CD4-positive, alpha-beta T cell (primary cell): Measurements from ENCODE around the gene IL7R. TPM values are rescaled to one million over a fixed set of nuclear protein-coding genes. Genes with fewer than 3 reads are reported as not detected.

Experiments used
- ATAC-seq: fragments of 200-7000 bp; cut with Tn5 transposase; one replicate; pipeline ENCODE4 v1.10.0; 2022; ENCODE audit warnings: mild to moderate bottlenecking; ENCODE audit not compliant: poor library complexity
- CTCF ChIA-PET: fragments of 350-600 bp; sonication (Branson Sonifier 250); formaldehyde crosslinking; loops from one replicate; lab custom pipeline; 2021; ENCODE audit warnings: antibody characterized with exemption, inconsistent platforms; lab: Charles Lee
- POLR2A ChIA-PET: fragments of 350-600 bp; sonication (Branson Sonifier 250); formaldehyde crosslinking; loops from one replicate; lab custom pipeline; 2021; ENCODE audit warnings: antibody characterized with exemption, inconsistent platforms; lab: Charles Lee
- DNase-seq, 14 experiments: peaks; one replicate each; pipeline ENCODE4 v3.0.0-alpha.2; 2013 to 2020; ENCODE audit warnings: mixed read lengths in 2 of 14
- H3K27ac ChIP-seq, 2 donors: one replicate each; pipeline versions ENCODE4 v1.5.1 to v1.7.0; 2013; ENCODE audit warnings: low read length in 2 of 2, low read depth in 1 of 2, mild to moderate bottlenecking in 1 of 2
- H3K27me3 ChIP-seq, 2 experiments: 1 replicate in 1 of 2; 2 replicates in 1 of 2; pipeline versions ENCODE4 v1.6.1 to v1.7.0; 2013; ENCODE audit warnings: low read length in 2 of 2, control low read depth in 1 of 2, mild to moderate bottlenecking in 1 of 2, moderate library complexity in 1 of 2; ENCODE audit not compliant: insufficient read depth in 2 of 2, control insufficient read depth in 1 of 2
- H3K36me3 ChIP-seq: one replicate; pipeline ENCODE4 v1.6.1; 2013; ENCODE audit warnings: low read length, control low read depth; ENCODE audit not compliant: insufficient read depth
- H3K4me1 ChIP-seq: one replicate; pipeline ENCODE4 v1.6.1; 2013; ENCODE audit warnings: low read length, control low read depth; ENCODE audit not compliant: insufficient read depth
- H3K4me3 ChIP-seq: one replicate; pipeline ENCODE4 v1.5.1; 2013; ENCODE audit warnings: mild to moderate bottlenecking, low read length, moderate library complexity
- H3K9me3 ChIP-seq, 2 experiments: 1 replicate in 1 of 2; 2 replicates in 1 of 2; pipeline versions ENCODE4 v1.6.1 to v1.7.0; 2013; ENCODE audit warnings: low read length in 2 of 2, mild to moderate bottlenecking in 2 of 2, control low read depth in 1 of 2, moderate library complexity in 1 of 2; ENCODE audit not compliant: control insufficient read depth in 1 of 2, insufficient read depth in 1 of 2
- H3K27ac Mint-ChIP-seq: one replicate; pipeline ENCODE4 v1.8.0; 2020; ENCODE audit warnings: mixed read lengths
- H3K27me3 Mint-ChIP-seq: one replicate; pipeline ENCODE4 v1.8.0; 2021; ENCODE audit warnings: mixed read lengths
- H3K36me3 Mint-ChIP-seq: one replicate; pipeline ENCODE4 v1.8.0; 2021; ENCODE audit warnings: low read depth, mixed read lengths
- H3K4me1 Mint-ChIP-seq: one replicate; pipeline ENCODE4 v1.8.0; 2021; ENCODE audit warnings: low read depth, mixed read lengths
- H3K4me3 Mint-ChIP-seq: one replicate; pipeline ENCODE4 v1.8.0; 2020; ENCODE audit warnings: mild to moderate bottlenecking, mixed read lengths
- H3K9me3 Mint-ChIP-seq: one replicate; pipeline ENCODE4 v1.8.0; 2020; ENCODE audit warnings: mixed read lengths
- intact Hi-C, 2 experiments: fragments of 100-400 bp; cut with DNase I in 1 of 2; cut with micrococcal nuclease in 1 of 2; formaldehyde crosslinking; loops; one replicate each; pipeline versions ENCODE4 v1.15.1 to v1.9.0; 2023 to 2025; cut with DNase I, micrococcal nuclease
- total RNA-seq, 174 experiments: library from RNA in 2 of 174; stranded (reverse) in 2 of 174; gene quantifications; one replicate each; pipeline ENCODE4 v1.2.3 and lab custom pipeline; 2021 to 2026
- TF ChIP-seq, protein P1 (sequence below): fragments of 200-600 bp; IDR thresholded peaks from one replicate; pipeline ENCODE4 v1.8.0; 2022; ENCODE audit warnings: antibody characterized with exemption, mild to moderate bottlenecking

IL7R gene
- total RNA-seq, 2 experiments from 2014 or later = 623 to 638 TPM

DNA sequence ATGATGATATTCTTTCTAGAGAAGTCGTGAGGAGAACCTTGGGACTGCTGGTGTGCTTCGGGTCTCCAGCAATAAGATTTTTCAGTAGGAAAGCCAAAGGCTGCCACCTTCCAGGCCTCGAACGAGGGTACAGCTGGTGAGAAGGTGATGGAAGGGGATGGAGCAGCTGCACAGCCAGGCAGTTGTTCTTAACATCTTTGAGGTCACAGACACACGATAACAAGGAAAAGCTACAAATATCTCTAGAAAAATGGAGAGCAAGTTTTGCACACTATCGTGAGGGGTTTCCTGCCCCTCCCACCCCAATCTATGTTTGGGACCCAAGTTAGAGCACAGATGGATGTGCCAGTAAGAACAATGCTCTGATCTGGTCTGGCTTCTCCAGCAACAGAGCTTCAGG, 6.8 kb upstream of the IL7R start:
- Histone ChIP-seq H3K27me3 (no peaks in the 10 kb centered on the region), H3K4me3 (no peak overlapping the region), H3K9me3 (peaks cover 9 to 29% of the 10 kb centered on the region in 2 experiments), H3K36me3 (no peaks in the 10 kb centered on the region), H3K27ac (no peak overlapping the region), H3K4me1 (peaks cover 39% of the 10 kb centered on the region)
- CTCF ChIA-PET = interaction anchor here (1.5 to 3.1 kb wide), 3 partner anchors 9 to 73 kb away, joined by 4 to 12 read pairs (median 6); no protein-coding TSS in a partner anchor
- intact Hi-C loops = loop anchor here in 1 of 2 experiments (5.0 kb wide), 1 partner anchor 33 kb away; no protein-coding TSS in a partner anchor
- Mint-ChIP-seq H3K36me3 (peaks cover 47% of the 10 kb centered on the region), H3K27me3 (no peaks in the 10 kb centered on the region), H3K4me3 (peak overlapping the region; percentile 26), H3K4me1 (peaks cover 63% of the 10 kb centered on the region), H3K9me3 (no peaks in the 10 kb centered on the region), H3K27ac (peak overlapping the region; percentile 99)
- DNase-seq (no peak), ATAC-seq (no peak)
- TF ChIP-seq, protein P1, sequence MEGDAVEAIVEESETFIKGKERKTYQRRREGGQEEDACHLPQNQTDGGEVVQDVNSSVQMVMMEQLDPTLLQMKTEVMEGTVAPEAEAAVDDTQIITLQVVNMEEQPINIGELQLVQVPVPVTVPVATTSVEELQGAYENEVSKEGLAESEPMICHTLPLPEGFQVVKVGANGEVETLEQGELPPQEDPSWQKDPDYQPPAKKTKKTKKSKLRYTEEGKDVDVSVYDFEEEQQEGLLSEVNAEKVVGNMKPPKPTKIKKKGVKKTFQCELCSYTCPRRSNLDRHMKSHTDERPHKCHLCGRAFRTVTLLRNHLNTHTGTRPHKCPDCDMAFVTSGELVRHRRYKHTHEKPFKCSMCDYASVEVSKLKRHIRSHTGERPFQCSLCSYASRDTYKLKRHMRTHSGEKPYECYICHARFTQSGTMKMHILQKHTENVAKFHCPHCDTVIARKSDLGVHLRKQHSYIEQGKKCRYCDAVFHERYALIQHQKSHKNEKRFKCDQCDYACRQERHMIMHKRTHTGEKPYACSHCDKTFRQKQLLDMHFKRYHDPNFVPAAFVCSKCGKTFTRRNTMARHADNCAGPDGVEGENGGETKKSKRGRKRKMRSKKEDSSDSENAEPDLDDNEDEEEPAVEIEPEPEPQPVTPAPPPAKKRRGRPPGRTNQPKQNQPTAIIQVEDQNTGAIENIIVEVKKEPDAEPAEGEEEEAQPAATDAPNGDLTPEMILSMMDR = no peak
- POLR2A ChIA-PET = interaction anchor here (1.0 to 15.7 kb wide), 8 partner anchors 8 to 38 kb away, joined by 3 to 576 read pairs (median 5); no protein-coding TSS in a partner anchor

DNA sequence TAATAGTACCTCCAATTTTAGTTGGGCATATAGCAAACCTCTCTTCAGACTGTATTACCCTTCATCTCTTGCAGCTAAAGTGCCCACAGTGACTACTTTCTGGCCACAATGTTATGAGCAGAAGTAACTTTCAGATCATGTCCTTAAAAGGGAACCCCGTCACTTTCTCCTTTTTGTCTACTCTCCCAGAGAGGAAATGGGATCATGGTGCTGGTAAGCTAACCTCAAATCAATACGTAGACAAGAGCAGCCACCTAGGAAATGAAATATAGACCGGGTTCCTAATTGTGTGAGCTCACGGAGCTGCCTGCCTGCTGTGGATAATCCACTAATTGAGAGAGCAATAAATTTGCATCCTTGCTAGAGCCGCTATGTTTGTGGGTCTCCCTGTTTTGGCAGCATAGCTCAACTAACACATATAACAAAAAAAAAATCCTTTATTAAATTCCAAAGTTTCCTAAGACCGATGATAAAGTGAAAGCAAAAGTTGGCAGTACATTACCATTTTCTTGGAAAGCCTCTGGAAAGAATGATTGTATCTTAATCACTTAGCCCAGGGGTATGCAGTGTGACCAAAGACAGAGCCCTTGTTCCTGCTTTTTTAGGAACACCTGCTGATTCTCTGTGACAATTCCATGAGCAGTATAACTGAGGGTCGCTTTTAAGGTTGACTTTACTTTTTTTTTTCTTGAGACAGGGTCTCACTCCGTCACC, 5.6 kb upstream of the IL7R start:
- Mint-ChIP-seq H3K4me3 (peak overlapping the region; percentile 2), H3K4me1 (peaks cover 76% of the 10 kb centered on the region)
- intact Hi-C loops = loop anchor here in 1 of 2 experiments (5.0 kb wide), 1 partner anchor 34 kb away; no protein-coding TSS in a partner anchor

DNA sequence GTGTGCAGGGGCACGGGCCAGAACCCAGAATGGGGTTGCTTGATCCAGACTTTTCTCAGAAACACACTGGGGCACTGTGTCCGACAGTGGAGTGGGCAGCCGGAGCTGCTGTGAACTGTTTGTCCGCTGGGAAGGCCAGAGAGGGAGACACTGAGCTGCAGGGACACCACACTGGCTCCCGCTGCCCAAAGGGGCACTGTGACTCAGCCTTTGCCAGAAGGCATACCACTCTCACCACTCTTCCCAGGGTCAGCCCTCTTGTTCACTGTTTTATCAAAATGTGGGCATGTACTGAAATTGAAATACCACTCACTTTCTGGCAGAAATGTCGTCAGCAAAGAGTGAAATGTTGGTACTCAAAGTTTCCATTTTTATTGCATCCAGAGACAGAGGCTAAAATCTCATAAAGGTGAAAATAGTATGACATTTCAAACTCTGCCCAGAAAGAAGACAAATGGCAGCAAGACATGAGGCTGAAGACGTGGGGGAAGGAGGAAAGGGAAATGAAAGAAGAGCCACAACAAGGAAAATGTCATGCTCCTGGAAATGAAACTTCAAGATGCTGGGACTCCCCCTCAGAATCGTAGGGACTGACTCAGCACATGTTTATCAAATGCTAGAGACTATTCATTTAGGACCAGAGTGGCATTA, 4.5 kb upstream of the IL7R start:
- H3K27ac ChIP-seq = peak overlapping the region; percentile 97 to 98
- Mint-ChIP-seq H3K9me3 (no peaks in the 10 kb centered on the region), H3K27ac (peak overlapping the region; percentile 99), H3K36me3 (peaks cover 35% of the 10 kb centered on the region), H3K27me3 (no peaks in the 10 kb centered on the region), H3K4me1 (peaks cover 85% of the 10 kb centered on the region), H3K4me3 (peak overlapping the region; percentile 80)
- no peaks in the 10 kb centered on the region for H3K27me3 ChIP-seq
- POLR2A ChIA-PET = interaction anchor here (0.6 to 15.7 kb wide), 13 partner anchors 11 to 201 kb away, joined by 3 to 576 read pairs (median 11); no protein-coding TSS in a partner anchor
- H3K9me3 ChIP-seq = peaks cover 0 to 8% of the 10 kb centered on the region in 2 experiments
- peaks cover 50% of the 10 kb centered on the region for H3K4me1 ChIP-seq
- no peaks in the 10 kb centered on the region for H3K36me3 ChIP-seq
- TF ChIP-seq, protein P1 = no peak
- ATAC-seq (no peak), DNase-seq (peak in 6 of 14 experiments; percentile 15 to 84 (median 70))
- H3K4me3 ChIP-seq = peak overlapping the region; percentile 88
- intact Hi-C loops = loop anchor here in 1 of 2 experiments (5.0 kb wide), 1 partner anchor 35 kb away; no protein-coding TSS in a partner anchor
- CTCF ChIA-PET = interaction anchor here (0.9 to 3.8 kb wide), 8 partner anchors 11 to 75 kb away, joined by 3 to 19 read pairs (median 7); no protein-coding TSS in a partner anchor

More for the DNA sequence above, 5.6 kb upstream of the IL7R start:
- ChIA-PET CTCF (interaction anchor here (0.6 to 3.8 kb wide), 5 partner anchors 10 to 74 kb away, joined by 3 to 19 read pairs (median 4); no protein-coding TSS in a partner anchor), POLR2A (interaction anchor here (0.8 to 15.7 kb wide), 14 partner anchors 8 to 78 kb away, joined by 3 to 576 read pairs (median 6); no protein-coding TSS in a partner anchor)
- peaks cover 36% of the 10 kb centered on the region for H3K36me3 Mint-ChIP-seq
- H3K27me3 Mint-ChIP-seq = no peaks in the 10 kb centered on the region
- TF ChIP-seq, protein P1 = no peak
- ATAC-seq = no peak
- peaks cover 46% of the 10 kb centered on the region for H3K4me1 ChIP-seq
- peak overlapping the region; percentile 99 for H3K27ac Mint-ChIP-seq
- peak overlapping the region in 1 of 2 donors; percentile 98 for H3K27ac ChIP-seq
- H3K27me3 ChIP-seq = no peaks in the 10 kb centered on the region
- H3K9me3 Mint-ChIP-seq = no peaks in the 10 kb centered on the region
- no peak for DNase-seq
- H3K4me3 ChIP-seq = peak overlapping the region; percentile 15
- H3K36me3 ChIP-seq = no peaks in the 10 kb centered on the region
- peaks cover 0 to 17% of the 10 kb centered on the region in 2 experiments for H3K9me3 ChIP-seq
